GM23248 (cell line): ENCODE measurements around the gene NFATC3.

Source experiments
- EZH2 ChIP-seq: fragments of 200-600 bp; sonication (generic); IDR thresholded peaks from 2 replicates; pipeline ENCODE4 v1.6.1; 2018; ENCODE audit warnings: antibody characterized with exemption, mild to moderate bottlenecking; ENCODE audit not compliant: insufficient read depth, poor library complexity, severe bottlenecking
- EZH2phosphoT487 ChIP-seq: fragments of 200-600 bp; sonication (generic); IDR thresholded peaks from 2 replicates; pipeline ENCODE4 v1.6.1; 2018; ENCODE audit warnings: antibody characterized with exemption, moderate library complexity, mild to moderate bottlenecking, low read depth; ENCODE audit not compliant: insufficient read depth

DNA sequence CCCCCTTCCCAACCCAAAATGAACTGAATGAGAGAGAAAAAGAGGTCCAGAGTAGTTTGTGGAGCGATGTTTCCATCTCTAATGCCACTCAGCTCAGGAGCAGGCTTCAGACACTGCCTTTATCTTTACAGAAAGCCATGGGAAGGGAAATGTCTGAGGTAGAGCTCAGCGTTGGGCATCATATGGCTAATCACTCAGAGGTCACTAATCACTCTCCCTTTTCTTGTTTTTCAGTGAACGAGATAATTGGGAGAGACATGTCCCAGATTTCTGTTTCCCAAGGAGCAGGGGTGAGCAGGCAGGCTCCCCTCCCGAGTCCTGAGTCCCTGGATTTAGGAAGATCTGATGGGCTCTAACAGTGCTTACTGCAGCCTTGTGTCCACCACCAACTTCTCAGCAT lies 140.9 kb downstream of the NFATC3 start:
- TF ChIP-seq EZH2phosphoT487 (no peak), EZH2 (no peak)
